ENCODE results near the gene SYNPR. TPM values are rescaled to one million over a fixed set of nuclear protein-coding genes. Genes with fewer than 3 reads are reported as not detected.

Gene SYNPR
- total and polyA plus RNA-seq, 12 donors: 0.01 to 0.71 (median 0.43) TPM; not detected in 7

- no peak for DNase-seq
- Histone ChIP-seq H3K4me3 (no peak overlapping the region), H3K27me3 (no peaks in the 10 kb centered on the region), H3K9me3 (peaks cover 0 to 4% (median 0%) of the 10 kb centered on the region in 11 donors), H3K4me1 (no peaks in the 10 kb centered on the region), H3K27ac (no peak overlapping the region), H3K36me3 (no peaks in the 10 kb centered on the region)
- ATAC-seq: no peak
- 59 to 69% methylated on average over 12 of the region's 12 CpGs for WGBS, 2 donors
- intact Hi-C loops (cut with DNase I): no loop called here
- TF ChIP-seq CTCF (IDR thresholded peaks at IDR 0.05): no peak
These were observed 13.4 kb upstream of the SYNPR start for GRCh38 chr3:63264716-63265115.

- peaks cover 10 to 37% (median 28%) of the 10 kb centered on the region in 7 donors for H3K27me3 ChIP-seq
- ATAC-seq (no peak), DNase-seq (no peak)
- H3K4me3 ChIP-seq: no peak overlapping the region
- H3K9me3 ChIP-seq: peaks cover 0 to 5% (median 0%) of the 10 kb centered on the region in 11 donors
- WGBS, 2 donors: 88 to 91% methylated on average over 1 of the region's 1 CpG
- no peak for TF ChIP-seq CTCF (IDR thresholded peaks at IDR 0.05)
- no peak overlapping the region for H3K27ac ChIP-seq
- no peaks in the 10 kb centered on the region for H3K36me3 ChIP-seq
- H3K4me1 ChIP-seq: peaks cover 0 to 14% (median 8%) of the 10 kb centered on the region in 9 donors
- intact Hi-C loops (cut with DNase I): no loop called here
These were observed 3.7 kb upstream of the SYNPR start for GRCh38 chr3:63274359-63274758.

GRCh38 chr3:63279005-63279841 lies 1.1 kb downstream of the SYNPR start:
- Histone ChIP-seq H3K9me3 (peaks cover 0 to 5% (median 0%) of the 10 kb centered on the region in 11 donors), H3K27ac (no peak overlapping the region), H3K4me3 (peak overlapping the region in 1 of 10 donors; percentile 33), H3K4me1 (peaks cover 0 to 14% (median 9%) of the 10 kb centered on the region in 9 donors), H3K36me3 (no peaks in the 10 kb centered on the region), H3K27me3 (peaks cover 10 to 57% (median 39%) of the 10 kb centered on the region in 7 donors)
- no peak for DNase-seq
- WGBS, 2 donors: 7% methylated on average over 22 of the region's 22 CpGs
- TF ChIP-seq CTCF (IDR thresholded peaks at IDR 0.05): no peak
- ATAC-seq: no peak
- intact Hi-C loops (cut with DNase I): no loop called here

GRCh38 chr3:63287610-63288009 lies 9.5 kb downstream of the SYNPR start:
- Histone ChIP-seq H3K27ac (no peak overlapping the region), H3K36me3 (no peaks in the 10 kb centered on the region), H3K9me3 (no peaks in the 10 kb centered on the region), H3K4me3 (no peak overlapping the region), H3K4me1 (no peaks in the 10 kb centered on the region), H3K27me3 (peaks cover 0 to 7% (median 0%) of the 10 kb centered on the region in 7 donors)
- intact Hi-C loops (cut with DNase I): no loop called here
- WGBS, 2 donors: 84 to 88% methylated on average over 2 of the region's 2 CpGs
- ATAC-seq (no peak), DNase-seq (no peak)
- no peak for TF ChIP-seq CTCF (IDR thresholded peaks at IDR 0.05)

All from heart right ventricle (tissue), 16 donors.